Cortex of kidney (tissue), 1 donor: ENCODE measurements around the gene TFF1.

Source experiments
- DNase-seq: peaks from one replicate; lab custom pipeline; 2025; lab: John Stamatoyannopoulos, UW

The TFF1 gene

DNA sequence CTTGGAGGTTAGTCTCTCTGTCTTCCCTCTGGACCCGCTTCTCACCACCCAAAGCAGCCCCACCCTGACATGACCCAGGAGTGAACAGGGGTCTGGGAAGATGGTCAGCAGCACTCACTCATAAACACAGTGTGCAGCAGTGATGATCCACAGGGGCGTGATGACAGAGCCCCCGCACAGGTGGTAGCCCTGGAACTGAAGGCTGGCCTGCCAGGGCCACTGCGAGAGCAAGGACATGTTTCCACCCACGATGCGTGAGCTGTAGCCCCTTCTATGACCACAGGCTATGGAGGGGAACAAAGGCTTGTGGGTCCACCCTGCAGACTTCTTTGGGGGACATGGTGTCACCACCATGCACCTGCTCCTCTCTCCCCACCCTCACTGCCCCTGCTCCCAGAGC, 16.6 kb upstream of the TFF1 start:
- DNase-seq, result no peak

DNA sequence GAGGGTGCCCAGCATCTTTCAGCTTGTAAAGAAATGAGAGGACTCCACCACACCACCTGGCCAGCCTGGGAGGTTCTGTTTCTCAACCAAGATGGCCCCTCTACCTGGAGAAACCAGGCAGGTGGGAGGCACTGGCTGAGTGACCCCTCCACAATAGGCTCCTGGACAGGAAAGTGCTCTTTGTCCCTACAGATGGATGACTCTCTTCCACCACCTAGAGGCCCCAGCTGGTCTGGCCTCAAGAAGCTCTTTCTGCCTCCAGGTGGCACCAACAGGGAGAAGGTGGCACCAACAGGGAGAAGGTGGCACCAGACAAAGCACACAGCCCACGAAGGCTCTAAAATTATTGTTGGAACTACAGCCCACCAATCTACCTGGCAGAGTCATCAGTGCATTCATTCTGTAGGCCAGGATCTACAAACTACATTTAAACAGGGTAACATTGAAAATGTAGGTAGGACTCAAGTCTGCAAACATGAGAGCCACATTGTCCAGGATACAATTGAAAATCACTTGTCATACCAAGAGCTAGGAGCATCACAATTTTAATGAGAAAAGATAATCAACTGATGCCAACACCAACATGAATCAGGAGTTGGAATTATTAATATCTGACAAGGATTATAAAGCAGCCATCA, 15.1 kb upstream of the TFF1 start:
- DNase-seq, result no peak

DNA sequence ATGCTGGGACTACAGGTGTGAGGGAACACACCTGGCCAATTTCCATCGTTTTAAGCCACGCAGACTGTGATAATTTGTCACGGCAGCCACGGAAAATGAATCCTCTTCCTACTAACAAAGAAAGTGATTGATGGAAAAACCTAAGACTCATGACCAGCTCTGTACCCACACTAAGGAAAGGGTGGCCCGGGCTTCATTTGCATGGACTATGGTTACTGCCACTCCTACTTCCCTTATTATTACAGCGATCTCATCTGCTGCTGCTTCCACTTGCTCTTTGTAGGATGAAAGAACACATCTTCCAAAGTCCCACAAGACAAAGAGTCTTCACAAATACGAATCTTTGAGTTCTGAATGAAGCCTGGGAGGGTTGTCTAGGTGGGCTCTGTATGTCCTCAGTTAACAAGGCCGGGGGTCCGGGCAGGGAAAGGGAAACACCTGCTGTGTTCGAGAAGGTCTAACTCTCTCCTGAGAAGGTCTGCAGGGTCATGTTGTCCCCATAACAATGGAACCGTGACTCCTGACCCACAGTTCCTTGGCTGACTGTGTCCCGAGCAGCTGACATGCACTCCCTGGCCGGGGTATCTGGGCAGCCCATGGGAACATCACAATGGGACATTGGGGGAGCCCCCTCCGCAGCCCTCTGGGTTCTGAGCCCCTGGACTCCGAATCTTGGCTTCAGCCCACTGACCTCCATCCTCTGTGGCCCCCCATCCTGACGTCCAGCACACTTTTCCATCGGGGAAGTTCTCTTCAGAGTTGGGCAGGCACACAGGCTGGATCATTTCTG, 13.3 kb upstream of the TFF1 start:
- DNase-seq, result no peak

DNA sequence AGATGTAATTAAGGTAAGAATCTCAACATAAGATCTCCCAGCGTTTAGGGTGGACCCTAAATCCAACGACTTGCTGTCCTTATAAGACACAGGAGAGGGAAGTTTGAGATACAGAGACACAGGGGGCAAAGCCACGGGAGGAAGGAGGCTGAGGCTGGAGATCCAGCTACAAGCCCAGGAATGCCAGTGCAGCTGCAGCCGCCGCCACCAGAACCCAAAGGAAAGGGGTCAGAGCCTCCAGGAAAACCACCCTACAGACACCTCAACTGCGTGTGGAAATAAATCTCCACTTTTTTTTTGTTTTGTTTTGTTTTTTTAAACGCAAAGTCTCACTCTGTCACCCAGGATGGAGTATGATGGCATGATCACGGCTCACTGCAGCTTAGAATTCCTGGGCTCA, 12.1 kb upstream of the TFF1 start:
- DNase-seq, result no peak

DNA sequence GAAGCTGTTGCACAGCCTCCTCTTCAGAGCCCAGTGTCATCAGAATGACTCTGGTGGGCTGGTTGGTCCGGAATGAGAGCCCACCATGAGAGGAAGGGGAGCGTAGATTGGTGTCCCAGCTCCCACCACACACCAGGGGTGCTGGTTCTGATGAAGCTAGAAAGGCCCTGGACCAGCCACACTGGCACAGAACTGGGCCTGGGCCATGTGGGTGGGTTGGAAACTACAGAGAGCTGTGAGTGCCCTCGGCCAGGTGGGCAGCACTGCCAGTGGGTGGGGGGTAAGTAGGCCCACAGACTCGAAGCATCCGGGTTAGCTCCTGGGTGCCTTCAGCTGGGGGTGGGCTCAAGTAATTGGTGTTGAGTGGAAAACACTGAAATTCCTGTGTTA, 11.6 kb upstream of the TFF1 start:
- DNase-seq, result no peak

GRCh38 chr21:42377211-42377950, 11.0 kb upstream of the TFF1 start:
- no peak for DNase-seq

DNA sequence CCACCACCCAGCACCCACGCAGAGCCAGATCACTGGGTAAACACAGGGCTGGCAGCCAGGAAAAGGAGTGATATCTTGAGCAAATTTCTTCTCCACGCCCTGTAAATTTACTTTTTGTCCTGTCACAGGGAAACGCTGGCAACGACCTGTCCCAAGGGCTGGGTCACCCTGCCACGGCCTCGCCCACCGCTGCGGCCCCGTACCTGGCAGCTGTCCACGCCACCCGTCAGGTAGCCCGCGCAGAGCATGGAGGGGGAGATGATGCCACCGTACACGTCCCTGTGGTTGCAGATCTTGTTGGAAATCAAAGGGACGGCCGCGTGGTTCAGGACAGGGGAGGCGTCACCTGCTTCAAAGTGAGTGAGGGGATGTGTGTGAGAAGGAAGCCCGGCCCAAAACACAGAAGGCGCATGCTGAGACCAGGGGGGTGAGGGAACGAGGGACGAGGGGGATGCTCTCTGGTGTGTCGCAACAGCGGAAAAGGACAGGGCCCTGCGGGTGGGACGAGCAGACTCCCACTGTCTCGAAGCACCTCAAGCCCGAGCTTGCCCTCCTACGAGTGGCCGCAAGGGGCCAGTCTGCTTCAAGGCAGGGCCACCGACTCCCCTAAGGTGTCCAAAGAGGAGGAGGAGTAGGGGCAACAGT, 10.1 kb upstream of the TFF1 start:
- DNase-seq, result no peak

GRCh38 chr21:42375966-42376337, 9.6 kb upstream of the TFF1 start:
- no peak for DNase-seq

- no peak for DNase-seq
Measured at GRCh38 chr21:42375506-42375905, 9.2 kb upstream of the TFF1 start.

DNA sequence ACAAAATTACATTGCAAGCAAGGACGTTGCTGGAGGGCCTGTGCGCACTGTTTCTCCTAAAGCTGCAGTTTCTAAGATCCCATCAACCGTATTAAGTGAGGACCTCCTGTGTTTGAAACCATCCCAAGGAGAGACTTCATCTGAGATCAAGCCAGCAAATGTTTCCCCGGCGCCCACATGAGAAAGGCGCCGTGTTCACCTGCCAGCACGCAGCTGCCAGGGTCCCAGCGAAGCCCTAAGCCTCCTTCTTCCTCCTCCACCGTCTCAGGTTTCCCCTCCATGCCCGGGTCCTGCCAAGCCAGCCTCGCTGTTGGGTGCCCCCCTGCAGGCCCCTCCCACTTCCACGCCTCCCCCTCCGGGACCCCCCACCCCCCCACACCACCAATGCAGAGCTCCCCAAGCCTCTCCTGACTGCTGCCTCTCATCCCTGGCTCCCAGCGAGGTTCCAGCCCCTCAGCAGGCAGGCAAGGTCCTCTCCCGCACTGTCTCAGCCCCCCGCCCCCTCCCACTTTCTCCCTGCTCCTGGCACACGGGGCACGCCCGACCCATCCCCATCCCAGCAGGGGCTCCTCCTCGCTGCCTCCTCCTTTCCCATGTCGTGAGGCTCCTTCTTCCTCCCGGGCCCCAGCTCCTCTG, 8.6 kb upstream of the TFF1 start:
- DNase-seq, result no peak

DNA sequence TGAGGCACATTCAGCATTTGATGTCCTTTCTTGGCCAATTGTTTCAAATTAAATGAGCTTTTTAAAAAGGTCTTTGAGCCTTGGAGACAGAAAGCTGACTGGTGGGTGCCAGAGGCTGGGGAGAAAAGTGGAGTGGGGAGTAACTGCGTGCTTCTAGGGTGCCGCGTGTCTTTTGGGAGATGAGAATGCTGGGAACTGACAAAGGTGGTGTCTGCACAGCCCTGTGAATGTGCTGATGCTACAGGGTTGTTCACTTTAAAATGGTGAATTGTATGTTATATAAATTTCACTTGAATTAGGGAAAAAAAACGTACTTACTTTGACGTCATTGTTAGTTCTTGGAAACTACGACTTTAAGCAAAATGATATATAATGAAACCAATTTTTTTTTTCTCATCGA, 8.1 kb upstream of the TFF1 start:
- DNase-seq, result no peak

GRCh38 chr21:42373908-42374455, 7.6 kb upstream of the TFF1 start:
- no peak for DNase-seq

- no peak for DNase-seq
Measured at GRCh38 chr21:42373196-42373907, 7.0 kb upstream of the TFF1 start.

DNA sequence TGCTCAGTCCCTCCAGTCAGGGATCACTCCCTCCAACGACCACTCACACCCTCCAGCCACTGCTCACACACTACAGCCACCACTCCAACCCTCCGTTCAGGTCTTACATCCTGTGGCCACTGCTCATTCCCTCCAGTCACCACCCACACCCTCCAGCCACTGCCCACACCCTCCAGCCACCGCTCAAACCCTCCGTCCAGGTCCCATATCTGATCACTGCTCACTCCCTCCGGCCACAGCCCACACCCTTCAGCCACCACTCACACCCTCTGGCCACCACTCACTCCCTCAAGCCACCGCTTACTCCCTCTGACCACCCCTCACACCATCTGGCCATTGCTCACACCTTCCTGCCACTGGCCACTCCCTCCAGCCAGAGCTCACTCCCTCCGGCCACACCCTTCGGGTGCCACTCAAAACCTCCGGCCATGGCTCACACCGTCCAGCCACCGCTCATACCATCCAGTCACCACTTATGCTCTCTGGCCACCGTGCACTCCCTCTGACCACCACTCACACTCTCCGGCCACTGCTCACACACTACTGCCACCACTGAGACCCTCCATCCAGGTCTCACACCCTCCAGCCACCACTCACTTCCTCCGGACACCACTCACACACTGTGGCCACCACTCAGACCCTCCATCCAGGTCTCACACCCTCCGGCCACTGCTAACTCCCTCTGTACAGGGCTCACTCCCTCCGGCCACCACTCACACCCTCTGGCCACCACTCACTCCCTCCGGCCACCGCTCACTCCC, 4.7 kb upstream of the TFF1 start:
- DNase-seq, result no peak

DNA sequence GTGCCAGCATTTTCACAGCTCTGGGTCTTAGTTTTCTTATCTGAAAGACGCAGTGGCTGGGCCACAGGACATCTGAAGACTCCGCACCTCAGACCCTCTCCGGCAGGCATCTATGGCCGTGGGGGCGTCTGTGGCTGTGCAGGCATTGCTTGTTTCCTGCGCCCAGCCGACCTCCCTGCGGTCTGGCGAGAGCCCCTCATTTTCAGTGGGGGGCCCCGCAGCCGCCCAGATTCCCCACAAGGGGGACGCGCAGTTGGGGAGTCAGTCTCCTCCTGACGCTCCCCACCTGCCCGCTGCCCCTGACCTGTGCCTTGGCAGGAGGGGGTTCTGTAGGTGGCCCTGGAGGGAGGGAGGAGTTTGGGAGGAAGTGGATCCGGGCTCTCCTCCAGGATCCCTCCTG, 3.5 kb upstream of the TFF1 start:
- no peak for DNase-seq

DNA sequence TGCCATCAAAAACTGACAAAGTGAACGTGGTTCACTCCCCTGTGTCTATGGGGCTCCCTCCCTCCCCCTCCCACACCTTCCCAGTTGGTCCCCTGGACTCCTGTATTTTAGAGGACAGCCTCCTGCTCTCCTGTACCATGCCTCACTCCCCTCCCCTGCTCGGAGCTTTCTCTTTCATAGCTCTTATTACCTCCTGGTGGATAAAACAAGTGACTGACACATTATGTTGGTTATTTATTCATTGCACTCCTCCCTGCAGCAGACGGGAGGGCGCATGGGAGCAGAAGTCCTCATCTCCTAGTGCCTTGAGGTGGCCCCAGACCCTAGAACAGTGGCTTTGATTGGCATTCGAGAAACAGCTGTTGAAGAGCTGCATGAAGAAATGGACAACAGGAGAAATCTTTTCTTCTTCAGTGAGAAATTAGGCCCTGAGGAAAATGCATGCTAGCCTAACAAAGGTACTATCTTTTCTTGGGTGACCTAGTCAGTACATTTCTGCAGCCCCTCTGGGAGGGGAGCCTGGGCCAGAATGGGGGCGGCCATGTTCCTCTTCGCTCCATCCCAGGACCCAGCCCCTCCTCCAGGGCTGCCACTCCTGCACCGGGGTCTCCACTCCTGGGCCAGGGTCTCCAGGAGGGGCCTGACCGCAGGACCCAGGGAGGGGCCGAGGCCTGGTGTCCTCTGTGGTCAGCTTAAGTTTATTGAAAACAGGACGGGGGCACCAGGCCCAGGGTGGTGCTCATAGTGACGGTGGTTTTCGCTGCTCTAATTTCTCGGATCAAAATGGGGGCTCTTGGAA, 1.2 kb upstream of the TFF1 start:
- no peak for DNase-seq

- DNase-seq, result no peak
Measured at GRCh38 chr21:42365770-42366169, 565 bp downstream of the TFF1 start.

- DNase-seq, result no peak
Measured at GRCh38 chr21:42364304-42364865, 1.9 kb downstream of the TFF1 start.

DNA sequence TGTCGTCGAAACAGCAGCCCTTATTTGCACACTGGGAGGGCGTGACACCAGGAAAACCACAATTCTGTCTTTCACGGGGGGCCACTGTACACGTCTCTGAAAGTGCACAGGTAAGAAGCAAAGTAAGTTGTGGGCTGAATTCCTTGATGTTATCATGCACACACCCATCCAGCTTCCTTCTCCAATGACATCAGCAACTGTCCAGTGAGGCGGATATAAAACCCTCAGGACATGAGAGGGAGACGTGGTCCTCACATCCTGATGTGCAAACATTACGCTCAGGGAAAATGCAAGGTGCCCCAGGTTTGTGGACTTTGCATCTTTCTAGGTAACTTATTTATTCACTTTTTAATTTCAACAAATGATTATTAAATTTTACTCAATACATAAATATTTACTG, 3.0 kb downstream of the TFF1 start:
- no peak for DNase-seq
